Stimulated activated CD8-positive, alpha-beta memory T cell treated with anti-CD3 and anti-CD28 coated beads, Interleukin-4, amount 100 ng/mL, for 48 hours (primary cell): ENCODE data around the gene TOGARAM1.

Source experiments
- DNase-seq: peaks from one replicate; pipeline ENCODE4 v3.0.0-alpha.2; 2020

Gene TOGARAM1

GRCh38 chr14:44961554-44962333 is at the start of gene TOGARAM1, which contains the start of gene KLHL28:
TSS of gene TOGARAM1 (plus strand) at chr14:44962190. CDS start at chr14:44962422, 232 bp downstream.
TSS of gene KLHL28 (minus strand) at chr14:44961947. CDS start at chr14:44945928, 16,019 bp downstream.
- DNase-seq = peak; percentile 94

GRCh38 chr14:44914849-44915248 is 47.1 kb upstream of the TOGARAM1 start:
- DNase-seq = no peak

- no peak for DNase-seq
Measured at GRCh38 chr14:44928793-44929192, 33.2 kb upstream of the TOGARAM1 start.

- no peak for DNase-seq
Measured at GRCh38 chr14:44935155-44935554, 26.8 kb upstream of the TOGARAM1 start.

GRCh38 chr14:44937547-44937946 is 24.4 kb upstream of the TOGARAM1 start:
- no peak for DNase-seq

- DNase-seq = no peak
Measured at GRCh38 chr14:44940211-44940610, 21.8 kb upstream of the TOGARAM1 start.

- DNase-seq = no peak
Measured at GRCh38 chr14:44940944-44941343, 21.0 kb upstream of the TOGARAM1 start.

- DNase-seq = no peak
Measured at GRCh38 chr14:44941591-44941990, 20.4 kb upstream of the TOGARAM1 start.

GRCh38 chr14:44942436-44942835 is 19.6 kb upstream of the TOGARAM1 start:
- no peak for DNase-seq

- no peak for DNase-seq
Measured at GRCh38 chr14:44944107-44944506, 17.9 kb upstream of the TOGARAM1 start.

GRCh38 chr14:44945264-44945663 is 16.7 kb upstream of the TOGARAM1 start:
- DNase-seq = no peak

- DNase-seq = no peak
Measured at GRCh38 chr14:44951051-44951450, 10.9 kb upstream of the TOGARAM1 start.

- DNase-seq = no peak
Measured at GRCh38 chr14:44952391-44953110, 9.4 kb upstream of the TOGARAM1 start.

GRCh38 chr14:44954750-44955149 is 7.2 kb upstream of the TOGARAM1 start:
- no peak for DNase-seq

- no peak for DNase-seq
Measured at GRCh38 chr14:44955528-44955927, 6.5 kb upstream of the TOGARAM1 start.

GRCh38 chr14:44956866-44957265 is 5.1 kb upstream of the TOGARAM1 start:
- DNase-seq = no peak

- no peak for DNase-seq
Measured at GRCh38 chr14:44959538-44959937, 2.5 kb upstream of the TOGARAM1 start.

GRCh38 chr14:44960146-44960545 is 1.8 kb upstream of the TOGARAM1 start:
- no peak for DNase-seq

GRCh38 chr14:44960646-44961045 is 1.3 kb upstream of the TOGARAM1 start:
- no peak for DNase-seq

GRCh38 chr14:44961151-44961553 is 838 bp upstream of the TOGARAM1 start:
- DNase-seq = peak; percentile 68

GRCh38 chr14:44962334-44963043 is 499 bp downstream of the TOGARAM1 start:
- no peak for DNase-seq

GRCh38 chr14:44963044-44963528 is 1.1 kb downstream of the TOGARAM1 start:
- DNase-seq = no peak

GRCh38 chr14:44963775-44964380 is 1.9 kb downstream of the TOGARAM1 start:
- no peak for DNase-seq
